Measurements from ENCODE around the gene ZC3H8. TPM values are rescaled to one million over a fixed set of nuclear protein-coding genes. Genes with fewer than 3 reads are reported as not detected.

ZC3H8 gene
- total RNA-seq, 1 experiment from 2014 or later = 3.4 TPM

DNA sequence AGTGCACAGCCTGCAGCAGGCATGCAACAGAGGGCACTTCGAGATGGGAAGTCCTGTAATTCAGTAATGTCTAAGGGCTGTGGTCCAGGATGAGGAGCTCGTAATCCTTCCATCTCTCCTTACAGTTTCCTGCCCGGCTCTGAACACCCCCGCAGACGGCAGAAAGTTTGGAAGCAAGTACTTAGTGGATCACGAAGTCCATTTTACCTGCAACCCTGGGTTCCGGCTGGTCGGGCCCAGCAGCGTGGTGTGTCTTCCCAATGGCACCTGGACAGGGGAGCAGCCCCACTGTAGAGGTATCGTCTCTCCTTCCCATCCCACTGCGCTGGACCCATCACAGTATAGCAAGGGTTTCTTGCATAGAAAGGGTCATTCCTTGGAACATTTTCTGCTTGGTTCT is 90.0 kb downstream of the ZC3H8 start:
- no peak for DNase-seq (ENCODE audit: low read depth)

GRCh38 chr2:112163541-112163981 is 91.3 kb downstream of the ZC3H8 start:
- DNase-seq (ENCODE audit: low read depth) = peak; percentile 64

DNA sequence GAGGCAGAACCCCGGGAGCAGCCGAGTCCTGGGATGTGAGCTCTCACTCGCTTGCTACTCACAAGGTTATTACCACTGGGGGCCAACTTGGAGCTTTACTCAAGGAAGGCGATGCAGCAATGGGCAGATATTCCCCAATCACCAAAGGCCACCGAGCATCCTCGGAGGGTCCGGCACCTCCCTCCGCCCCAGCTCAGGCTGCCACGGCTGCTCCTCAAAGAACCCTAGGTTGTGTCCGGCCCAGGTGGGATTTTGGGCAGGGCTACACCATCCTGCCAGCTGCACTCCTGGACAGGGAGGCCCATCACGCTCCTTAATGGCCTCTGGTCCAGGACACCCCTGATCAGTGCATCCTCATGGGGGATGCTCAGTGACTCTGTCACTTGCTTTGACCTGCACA is 91.9 kb downstream of the ZC3H8 start:
- DNase-seq (ENCODE audit: low read depth) = no peak

DNA sequence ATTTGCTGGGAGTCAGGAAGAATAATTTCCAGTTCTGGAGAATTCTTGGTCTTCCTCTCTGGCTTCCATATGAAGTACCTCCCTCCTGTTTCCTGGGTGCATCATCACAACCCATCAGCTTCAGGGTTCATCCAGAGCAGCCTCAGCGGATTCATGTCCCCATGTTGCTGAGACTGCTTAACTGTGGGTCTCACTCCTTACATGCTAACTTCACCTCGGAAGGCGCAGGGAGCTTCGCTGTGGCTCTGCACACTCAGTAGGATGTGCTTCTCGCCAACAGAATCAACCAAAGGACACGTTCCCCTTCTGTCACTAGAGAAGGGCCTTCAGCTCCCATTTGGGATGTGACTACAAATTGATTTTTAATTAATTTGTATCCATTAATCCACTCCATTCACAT is 92.5 kb downstream of the ZC3H8 start:
- DNase-seq (ENCODE audit: low read depth) = no peak

Other genes starting within 250 kb of the ZC3H8 start
- 27.4 and 31.6 TPM in 2 replicates for gene TMEM87B, start 199.8 kb downstream of the ZC3H8 start, total RNA-seq (2014; rRNA removed)
- 4.4 and 5.1 TPM in 2 replicates for gene FBLN7, start 116.7 kb downstream of the ZC3H8 start, total RNA-seq (2014; rRNA removed)
- gene ZC3H6, start 20.6 kb upstream of the ZC3H8 start, total RNA-seq (2014; rRNA removed) = 4.4 and 6.2 TPM in 2 replicates
- 4.1 and 4.2 TPM in 2 replicates for gene RGPD8, start 178.6 kb upstream of the ZC3H8 start, total RNA-seq (2014; rRNA removed)
- gene TTL, start 227.1 kb upstream of the ZC3H8 start, total RNA-seq (2014; rRNA removed) = 53.9 and 57.6 TPM in 2 replicates

Data from LHCN-M2 (cell line).